IPS-18c (cell line): ENCODE results near the gene PDYN.

Source experiments
- H3K4me3 ChIP-seq: 2 replicates; pipeline ENCODE4 v1.7.0; 2013; ENCODE audit warnings: low read depth, mild to moderate bottlenecking, low read length, moderate library complexity; ENCODE audit not compliant: insufficient read depth
- H3K9me3 ChIP-seq: one replicate; pipeline ENCODE4 v1.6.1; 2013; ENCODE audit warnings: mild to moderate bottlenecking, low read length, moderate library complexity; ENCODE audit not compliant: control insufficient read depth, insufficient read depth

The PDYN gene

DNA sequence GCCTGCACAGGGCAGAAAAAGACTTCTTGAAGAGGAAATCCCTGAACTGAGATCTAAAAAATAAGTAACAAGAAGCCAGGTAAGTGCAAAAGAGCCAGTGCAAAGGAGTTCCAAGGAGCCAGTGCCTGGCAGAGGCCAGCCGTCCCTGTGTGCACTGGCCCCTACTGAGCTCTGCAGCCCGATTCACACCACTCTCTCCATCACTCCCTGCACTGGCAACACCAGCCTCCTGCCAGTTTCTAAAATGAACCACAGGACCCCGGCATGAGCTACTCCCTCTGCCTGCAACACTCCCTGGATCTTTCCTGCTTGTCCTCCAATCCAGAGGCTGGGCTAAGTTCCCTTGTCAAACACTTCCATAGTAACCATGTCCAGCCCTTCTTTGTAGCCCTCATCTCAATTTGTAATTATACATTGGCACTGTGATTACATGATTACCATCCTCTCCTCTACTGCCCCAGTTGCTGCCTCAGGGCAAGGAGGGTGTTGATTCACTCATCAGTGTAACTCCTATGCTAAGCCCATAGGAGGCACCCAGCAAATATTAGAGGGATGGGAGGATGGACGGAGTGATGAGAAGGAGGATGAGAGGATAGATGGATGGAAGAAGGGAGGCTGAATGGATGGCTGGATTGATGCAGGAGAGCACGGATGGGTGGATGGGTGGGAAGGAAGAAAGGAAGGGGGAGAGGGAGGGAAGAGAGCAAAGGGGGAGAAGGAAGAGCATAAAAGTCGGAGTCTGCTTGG lies 49.3 kb downstream of the PDYN start:
- no peaks in the 10 kb centered on the region for H3K9me3 ChIP-seq
- H3K4me3 ChIP-seq, result no peak overlapping the region

DNA sequence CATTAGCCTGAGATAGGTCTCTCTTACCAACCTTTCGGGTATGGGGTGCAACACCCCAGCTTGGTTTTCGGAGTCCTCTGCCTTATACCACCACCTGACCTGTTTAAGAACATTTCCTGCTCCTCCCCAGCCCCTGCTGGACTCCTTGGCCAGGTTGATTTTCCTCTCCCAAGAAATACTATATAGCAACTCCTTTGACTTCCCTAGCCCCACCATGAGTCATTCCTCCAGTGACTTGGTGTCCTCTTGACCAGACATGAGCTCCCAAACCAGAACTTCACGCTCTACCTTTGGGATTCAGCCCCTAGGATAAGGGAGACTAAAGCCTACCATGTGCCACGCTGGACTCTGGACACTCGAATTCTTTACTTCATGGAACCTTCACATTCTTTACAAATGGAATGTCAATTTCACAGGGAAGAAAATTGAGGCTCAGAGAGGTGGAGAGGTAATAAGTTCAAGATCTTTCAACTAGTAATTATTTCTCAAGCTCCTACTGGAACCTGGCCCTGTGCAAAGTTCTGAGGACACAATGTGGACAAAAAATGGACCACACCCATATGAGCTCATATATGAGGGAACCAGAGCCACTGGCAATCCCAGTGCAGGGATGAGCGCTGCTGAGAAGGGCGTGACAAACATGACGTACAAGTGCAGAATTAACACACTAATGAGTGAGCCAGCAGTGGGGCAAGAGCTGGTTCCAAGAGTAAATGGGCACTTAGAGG lies 50.4 kb downstream of the PDYN start:
- H3K4me3 ChIP-seq, result no peak overlapping the region
- H3K9me3 ChIP-seq, result no peaks in the 10 kb centered on the region

DNA sequence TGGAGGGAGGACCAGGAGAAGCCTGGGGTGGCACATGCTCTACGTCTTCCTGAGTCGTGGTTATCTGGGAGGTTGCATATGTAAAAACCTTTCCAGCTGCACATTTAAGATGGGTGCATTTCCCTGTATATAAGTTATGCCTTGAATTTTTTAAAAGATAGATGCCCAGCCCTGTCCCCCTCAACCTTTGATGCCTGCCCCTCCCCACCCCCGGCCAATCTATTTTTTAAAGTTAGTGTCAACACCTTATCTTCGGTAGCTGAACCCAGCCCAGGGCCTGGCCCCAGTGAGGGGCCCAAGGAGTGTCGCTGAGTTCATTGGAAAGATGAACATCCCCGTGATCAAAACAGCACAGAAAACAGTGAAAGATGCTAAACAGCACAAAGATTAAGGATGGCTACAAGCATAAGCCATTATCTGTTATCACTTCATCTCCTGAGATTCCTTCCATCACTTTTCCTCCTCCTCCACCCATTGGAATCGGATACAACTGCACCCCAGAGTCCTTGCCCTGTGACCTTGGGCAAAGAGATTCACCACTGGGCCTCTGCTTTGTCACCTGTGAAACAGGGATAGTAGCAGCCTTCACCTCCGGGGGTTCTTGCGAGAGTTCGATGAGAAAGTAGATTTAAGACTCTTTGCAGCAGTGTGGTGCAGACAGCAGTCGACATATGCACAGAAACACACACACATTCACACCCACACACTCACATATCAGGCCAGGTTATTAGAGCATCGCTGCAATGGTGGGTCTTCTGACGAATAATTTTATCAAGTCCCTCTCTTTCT lies 51.2 kb downstream of the PDYN start:
- Histone ChIP-seq H3K4me3 (no peak overlapping the region), H3K9me3 (no peaks in the 10 kb centered on the region)

DNA sequence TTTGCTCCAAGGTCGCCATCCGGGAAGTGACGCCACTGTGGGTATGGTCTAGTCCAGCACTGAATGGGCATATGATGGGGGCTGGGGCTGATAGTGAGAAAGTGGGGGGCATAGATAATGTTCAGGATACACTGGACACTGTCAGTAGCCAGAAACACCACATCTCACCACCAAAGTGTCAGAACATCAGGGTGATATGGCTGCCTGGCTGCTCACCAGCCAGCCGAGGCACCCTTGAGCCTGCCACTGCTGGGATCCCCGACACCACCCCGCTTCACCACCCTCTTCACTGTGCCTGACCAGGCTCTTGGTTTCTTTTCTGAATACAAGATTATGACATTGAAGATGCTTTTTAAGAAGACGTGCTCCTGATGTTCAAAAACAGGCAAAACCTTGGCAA lies 51.8 kb downstream of the PDYN start:
- no peak overlapping the region for H3K4me3 ChIP-seq

DNA sequence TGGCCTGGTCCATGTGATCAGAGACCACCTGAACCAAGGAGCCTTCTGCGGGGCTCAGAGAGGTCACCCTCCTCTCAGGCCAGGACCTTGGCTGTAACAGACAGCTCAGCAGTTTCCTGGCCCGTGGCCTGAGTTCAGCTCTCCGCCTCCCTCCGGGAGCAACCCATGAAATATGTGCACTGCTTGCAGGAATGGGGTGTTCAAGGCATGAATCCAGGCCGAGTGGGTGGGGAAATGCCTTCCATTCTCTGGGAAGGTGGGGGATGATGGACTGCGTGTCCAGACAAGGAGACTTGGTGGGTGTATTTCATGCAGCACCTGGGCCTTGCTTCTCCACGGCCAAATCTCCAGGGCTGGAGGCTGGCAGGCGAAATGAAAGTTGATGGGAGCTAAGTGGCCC lies 52.6 kb downstream of the PDYN start:
- Histone ChIP-seq H3K9me3 (no peaks in the 10 kb centered on the region), H3K4me3 (no peak overlapping the region)

More for the DNA sequence above, 51.8 kb downstream of the PDYN start:
- no peaks in the 10 kb centered on the region for H3K9me3 ChIP-seq

DNA sequence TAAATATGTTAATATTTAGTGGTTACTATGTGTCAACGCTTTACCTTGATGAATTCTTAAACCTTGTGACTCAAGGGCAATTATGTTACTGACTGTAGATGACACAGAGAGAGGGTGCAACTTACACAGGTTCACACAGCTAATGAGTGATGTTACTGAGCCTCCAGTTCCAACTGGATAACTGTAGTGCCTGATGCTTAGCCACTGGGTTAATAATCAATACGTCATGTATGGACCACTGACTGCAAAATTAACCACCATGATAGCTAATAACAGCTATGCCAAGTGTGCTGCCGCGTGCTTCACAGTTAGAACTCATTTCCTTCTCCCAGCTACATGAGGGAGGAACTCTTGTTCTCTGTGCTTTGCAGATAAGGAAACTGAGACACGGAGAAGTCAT lies 53.3 kb downstream of the PDYN start:
- H3K4me3 ChIP-seq, result no peak overlapping the region
- H3K9me3 ChIP-seq, result no peaks in the 10 kb centered on the region

DNA sequence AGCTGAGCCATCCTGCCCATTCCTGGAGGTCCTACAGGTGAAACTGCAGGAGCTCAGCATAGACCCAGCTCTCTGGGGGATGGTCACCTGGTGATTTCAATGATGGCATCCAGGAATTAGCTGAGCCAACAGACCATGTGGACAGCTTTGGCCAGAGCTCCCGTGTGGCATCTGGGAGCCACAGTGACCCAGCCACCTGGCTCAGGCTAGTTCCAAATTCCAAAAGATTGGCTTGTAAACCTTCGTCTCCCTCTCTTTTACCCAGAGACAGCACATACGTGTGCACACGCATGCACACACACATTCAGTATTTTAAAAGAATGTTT lies 54.6 kb downstream of the PDYN start:
- Histone ChIP-seq H3K4me3 (no peak overlapping the region), H3K9me3 (no peaks in the 10 kb centered on the region)

DNA sequence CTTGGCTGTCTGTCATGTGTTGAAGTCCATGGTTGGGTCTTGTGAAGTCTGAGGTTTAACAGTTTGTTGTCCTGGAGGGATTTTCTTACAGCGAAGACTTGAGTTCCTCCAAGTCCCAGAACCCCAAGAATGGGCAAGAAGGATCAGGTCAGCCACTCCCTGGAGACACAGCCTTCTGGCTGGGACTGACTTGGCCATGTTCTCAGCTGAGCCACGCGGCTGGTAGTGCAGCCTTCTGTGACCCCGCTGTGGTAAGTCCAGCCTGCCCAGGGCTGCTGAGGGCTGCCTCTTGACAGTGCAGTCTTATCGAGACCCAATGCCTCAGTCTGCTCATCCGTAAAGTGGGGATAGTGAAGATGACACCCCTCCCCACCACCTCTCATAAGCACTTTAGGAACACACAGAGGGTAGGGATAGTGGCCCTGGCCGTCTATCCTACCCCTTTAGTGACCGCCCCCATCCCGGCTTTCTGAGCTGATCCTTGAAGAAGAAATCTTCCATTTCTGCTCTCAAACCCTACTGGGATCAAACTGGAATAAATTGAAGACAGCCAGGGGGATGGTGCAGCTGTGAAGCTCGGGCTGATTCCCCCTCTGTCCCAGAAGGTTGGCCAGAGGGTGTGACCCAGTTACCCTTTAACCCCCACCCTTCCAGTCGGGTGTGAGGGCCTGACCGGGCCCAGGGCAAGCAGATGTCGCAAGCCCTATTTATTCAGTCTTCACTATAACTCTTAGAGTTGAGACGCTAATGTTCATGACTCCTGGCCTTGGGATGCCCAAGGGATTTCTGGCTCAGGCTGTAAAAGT lies 55.2 kb downstream of the PDYN start:
- H3K4me3 ChIP-seq, result no peak overlapping the region
- H3K9me3 ChIP-seq, result no peaks in the 10 kb centered on the region

DNA sequence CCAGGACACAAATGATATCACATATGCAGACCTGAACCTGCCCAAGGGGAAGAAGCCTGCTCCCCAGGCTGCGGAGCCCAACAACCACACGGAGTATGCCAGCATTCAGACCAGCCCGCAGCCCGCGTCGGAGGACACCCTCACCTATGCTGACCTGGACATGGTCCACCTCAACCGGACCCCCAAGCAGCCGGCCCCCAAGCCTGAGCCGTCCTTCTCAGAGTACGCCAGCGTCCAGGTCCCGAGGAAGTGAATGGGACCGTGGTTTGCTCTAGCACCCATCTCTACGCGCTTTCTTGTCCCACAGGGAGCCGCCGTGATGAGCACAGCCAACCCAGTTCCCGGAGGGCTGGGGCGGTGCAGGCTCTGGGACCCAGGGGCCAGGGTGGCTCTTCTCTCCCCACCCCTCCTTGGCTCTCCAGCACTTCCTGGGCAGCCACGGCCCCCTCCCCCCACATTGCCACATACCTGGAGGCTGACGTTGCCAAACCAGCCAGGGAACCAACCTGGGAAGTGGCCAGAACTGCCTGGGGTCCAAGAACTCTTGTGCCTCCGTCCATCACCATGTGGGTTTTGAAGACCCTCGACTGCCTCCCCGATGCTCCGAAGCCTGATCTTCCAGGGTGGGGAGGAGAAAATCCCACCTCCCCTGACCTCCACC lies 56.4 kb downstream of the PDYN start:
- H3K4me3 ChIP-seq, result no peak overlapping the region
- no peaks in the 10 kb centered on the region for H3K9me3 ChIP-seq

GRCh38 chr20:1935696-1936366 lies 58.0 kb downstream of the PDYN start:
- no peak overlapping the region for H3K4me3 ChIP-seq

DNA sequence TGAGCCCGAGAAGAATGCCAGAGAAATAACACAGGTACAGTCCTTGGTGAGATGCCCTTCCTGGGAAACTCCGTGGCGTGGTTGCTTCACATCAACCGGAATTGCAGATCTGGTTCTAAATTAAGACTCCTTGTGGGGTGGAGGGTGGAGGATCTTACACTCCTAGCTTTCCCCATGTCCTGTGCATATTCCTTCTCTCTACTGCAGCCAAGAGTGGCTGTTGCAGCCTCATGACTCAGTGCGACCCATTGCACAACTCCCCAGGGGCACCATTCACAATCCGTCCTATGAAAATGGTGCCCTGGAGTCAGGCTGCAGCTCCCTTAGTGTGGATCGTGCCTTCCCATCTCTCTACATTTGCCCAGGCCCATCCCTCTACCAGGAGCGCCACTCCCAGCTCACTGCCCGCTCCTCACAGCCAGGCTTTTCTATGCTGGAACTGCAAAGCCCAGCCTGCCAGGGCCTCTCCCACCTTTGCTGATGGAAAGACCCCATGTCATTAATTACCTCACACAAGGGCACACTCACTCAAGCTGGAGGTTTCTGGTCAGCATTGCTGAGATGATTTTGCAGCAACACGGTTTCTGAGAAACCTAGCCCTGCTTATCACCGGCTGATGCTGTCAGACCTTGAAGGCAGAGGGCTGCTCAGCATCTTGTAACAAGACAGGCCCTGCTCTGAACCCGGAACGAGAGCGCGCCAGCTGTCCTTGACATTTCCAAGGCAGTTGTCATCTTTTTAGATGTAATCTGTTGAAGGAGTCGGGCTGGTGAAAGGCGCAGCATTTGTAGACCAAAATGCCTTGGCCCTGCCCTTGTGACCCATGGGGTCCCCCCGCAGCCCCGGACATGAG lies 58.9 kb downstream of the PDYN start:
- no peak overlapping the region for H3K4me3 ChIP-seq
- H3K9me3 ChIP-seq, result no peaks in the 10 kb centered on the region

More at GRCh38 chr20:1935696-1936366, 58.0 kb downstream of the PDYN start:
- no peaks in the 10 kb centered on the region for H3K9me3 ChIP-seq

DNA sequence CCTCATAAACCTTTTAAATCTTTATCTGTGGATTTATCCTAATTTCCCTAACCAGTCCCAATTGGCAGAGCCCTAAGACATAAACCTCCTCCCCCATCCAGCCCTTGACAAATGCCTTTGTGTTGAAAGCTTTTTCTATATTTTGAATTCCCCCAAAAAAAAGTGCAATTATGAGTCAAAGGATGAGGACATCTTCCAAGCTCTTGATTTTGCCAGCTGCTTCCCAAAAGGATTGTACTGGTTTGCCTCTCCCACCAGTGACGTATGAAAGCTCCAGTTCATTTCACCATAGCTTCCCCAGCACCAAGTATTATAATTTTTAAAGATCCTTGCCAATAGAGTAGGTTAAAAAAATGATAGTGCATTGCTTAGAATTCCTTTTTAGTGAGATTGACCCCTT lies 59.7 kb downstream of the PDYN start:
- Histone ChIP-seq H3K4me3 (no peak overlapping the region), H3K9me3 (no peaks in the 10 kb centered on the region)

DNA sequence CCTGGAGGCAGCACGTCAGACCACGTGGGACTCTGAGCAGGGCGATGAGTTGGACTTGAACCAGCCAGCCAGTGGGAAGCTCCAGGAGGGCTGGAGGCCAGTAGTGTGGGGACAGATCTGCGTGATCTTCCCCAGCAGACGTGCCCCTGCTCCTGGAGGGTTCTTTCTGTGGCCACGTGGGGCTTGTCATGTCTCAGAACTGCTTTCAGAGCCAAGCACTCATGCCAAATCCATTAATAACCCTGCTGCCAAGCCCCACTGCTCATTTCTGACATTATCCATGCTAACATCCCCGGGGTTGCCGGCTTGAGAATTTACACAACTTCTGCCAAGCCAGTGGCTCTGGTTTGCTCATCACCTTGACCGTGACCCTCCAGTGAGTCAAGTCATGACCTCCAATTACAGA lies 60.4 kb downstream of the PDYN start:
- Histone ChIP-seq H3K9me3 (no peaks in the 10 kb centered on the region), H3K4me3 (no peak overlapping the region)

GRCh38 chr20:1932971-1933370 lies 60.9 kb downstream of the PDYN start:
- H3K9me3 ChIP-seq, result no peaks in the 10 kb centered on the region
- no peak overlapping the region for H3K4me3 ChIP-seq

- no peak overlapping the region for H3K4me3 ChIP-seq
- H3K9me3 ChIP-seq, result no peaks in the 10 kb centered on the region
Observed at GRCh38 chr20:1931830-1932229, 62.0 kb downstream of the PDYN start.

GRCh38 chr20:1930165-1930564 lies 63.7 kb downstream of the PDYN start:
- Histone ChIP-seq H3K9me3 (no peaks in the 10 kb centered on the region), H3K4me3 (no peak overlapping the region)
